RWPE2 (cell line): ENCODE measurements around the gene PTPRS.

ENCODE experiments used
- ATAC-seq: fragments of 200-7000 bp; cut with Tn5 transposase; 3 replicates; pipeline ENCODE4 v1.9.1; 2021; ENCODE audit warnings: low read depth
- DNase-seq: peaks from one replicate; pipeline ENCODE4 v3.0.0-alpha.2; 2020; ENCODE audit warnings: low spot score
- H3K27ac ChIP-seq: fragments of 450-650 bp; 2 replicates; pipeline ENCODE4 v1.5.1; 2017; ENCODE audit warnings: mild to moderate bottlenecking; ENCODE audit not compliant: poor library complexity, severe bottlenecking
- H3K27me3 ChIP-seq: fragments of 250-450 bp; sonication (Bioruptor Pico); 2 replicates; pipeline ENCODE4 v1.5.1; 2021; ENCODE audit warnings: mild to moderate bottlenecking, moderate library complexity; ENCODE audit not compliant: insufficient read depth, poor library complexity, severe bottlenecking
- H3K36me3 ChIP-seq: fragments of 250-450 bp; sonication (Bioruptor Pico); 2 replicates; pipeline ENCODE4 v1.5.1; 2020; ENCODE audit warnings: low read depth, mild to moderate bottlenecking, moderate library complexity
- H3K4me1 ChIP-seq: fragments of 250-450 bp; sonication (Bioruptor Pico); 2 replicates; pipeline ENCODE4 v1.5.1; 2021; ENCODE audit warnings: mild to moderate bottlenecking, moderate library complexity; ENCODE audit not compliant: insufficient read depth, poor library complexity, severe bottlenecking
- H3K4me3 ChIP-seq: fragments of 250-450 bp; sonication (Bioruptor Pico); 2 replicates; pipeline ENCODE4 v1.5.1; 2021; ENCODE audit warnings: mild to moderate bottlenecking, moderate library complexity; ENCODE audit not compliant: severe bottlenecking
- H3K9me3 ChIP-seq: fragments of 250-450 bp; sonication (Bioruptor Pico); 2 replicates; pipeline ENCODE4 v1.5.1; 2021; ENCODE audit warnings: mild to moderate bottlenecking, moderate library complexity; ENCODE audit not compliant: severe bottlenecking
- TF ChIP-seq, protein P1 (sequence below): fragments of 450-650 bp; IDR thresholded peaks from one replicate; pipeline ENCODE4 v1.5.1; 2017; ENCODE audit warnings: mild to moderate bottlenecking, moderate library complexity; ENCODE audit not compliant: poor library complexity, severe bottlenecking

PTPRS gene

DNA sequence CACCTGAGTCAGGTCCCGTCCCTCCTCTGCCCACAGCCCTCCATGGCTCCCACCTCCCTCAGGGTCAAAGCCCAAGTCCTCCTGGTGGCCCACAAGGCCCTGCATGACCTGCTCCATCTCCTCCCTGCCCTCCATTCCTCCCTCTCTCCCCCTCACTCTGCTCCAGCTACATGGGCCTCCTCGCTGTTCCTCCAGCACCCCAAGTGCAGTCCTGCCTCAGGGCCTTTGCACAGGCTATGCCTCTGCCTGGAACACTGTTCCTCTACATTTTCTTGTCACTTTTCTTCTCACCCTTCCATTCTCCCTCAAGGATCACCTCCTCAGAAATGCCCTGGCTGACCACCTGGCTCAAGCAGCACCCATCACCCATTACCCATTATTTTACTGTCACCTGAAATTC, 41.5 kb downstream of the PTPRS start:
- no peaks in the 10 kb centered on the region for H3K36me3 ChIP-seq
- no peak for ATAC-seq
- no peak overlapping the region for H3K27ac ChIP-seq
- no peaks in the 10 kb centered on the region for H3K27me3 ChIP-seq
- no peaks in the 10 kb centered on the region for H3K9me3 ChIP-seq
- TF ChIP-seq, protein P1, sequence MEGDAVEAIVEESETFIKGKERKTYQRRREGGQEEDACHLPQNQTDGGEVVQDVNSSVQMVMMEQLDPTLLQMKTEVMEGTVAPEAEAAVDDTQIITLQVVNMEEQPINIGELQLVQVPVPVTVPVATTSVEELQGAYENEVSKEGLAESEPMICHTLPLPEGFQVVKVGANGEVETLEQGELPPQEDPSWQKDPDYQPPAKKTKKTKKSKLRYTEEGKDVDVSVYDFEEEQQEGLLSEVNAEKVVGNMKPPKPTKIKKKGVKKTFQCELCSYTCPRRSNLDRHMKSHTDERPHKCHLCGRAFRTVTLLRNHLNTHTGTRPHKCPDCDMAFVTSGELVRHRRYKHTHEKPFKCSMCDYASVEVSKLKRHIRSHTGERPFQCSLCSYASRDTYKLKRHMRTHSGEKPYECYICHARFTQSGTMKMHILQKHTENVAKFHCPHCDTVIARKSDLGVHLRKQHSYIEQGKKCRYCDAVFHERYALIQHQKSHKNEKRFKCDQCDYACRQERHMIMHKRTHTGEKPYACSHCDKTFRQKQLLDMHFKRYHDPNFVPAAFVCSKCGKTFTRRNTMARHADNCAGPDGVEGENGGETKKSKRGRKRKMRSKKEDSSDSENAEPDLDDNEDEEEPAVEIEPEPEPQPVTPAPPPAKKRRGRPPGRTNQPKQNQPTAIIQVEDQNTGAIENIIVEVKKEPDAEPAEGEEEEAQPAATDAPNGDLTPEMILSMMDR, result no peak
- no peak for DNase-seq
- no peaks in the 10 kb centered on the region for H3K4me1 ChIP-seq
- no peak overlapping the region for H3K4me3 ChIP-seq

- Histone ChIP-seq H3K36me3 (no peaks in the 10 kb centered on the region), H3K27me3 (no peaks in the 10 kb centered on the region), H3K4me3 (no peak overlapping the region), H3K9me3 (no peaks in the 10 kb centered on the region), H3K27ac (no peak overlapping the region), H3K4me1 (no peaks in the 10 kb centered on the region)
- DNase-seq (peak; percentile 72), ATAC-seq (peak; percentile 71)
- TF ChIP-seq, protein P1, result no peak
Observed at GRCh38 chr19:5298471-5298901, 42.1 kb downstream of the PTPRS start.

- Histone ChIP-seq H3K4me1 (no peaks in the 10 kb centered on the region), H3K4me3 (no peak overlapping the region), H3K36me3 (no peaks in the 10 kb centered on the region), H3K9me3 (no peaks in the 10 kb centered on the region), H3K27ac (no peak overlapping the region), H3K27me3 (no peaks in the 10 kb centered on the region)
- ATAC-seq, result no peak
- DNase-seq, result no peak
- TF ChIP-seq, protein P1, result no peak
Observed at GRCh38 chr19:5297272-5297669, 43.3 kb downstream of the PTPRS start.

- Histone ChIP-seq H3K4me3 (no peak overlapping the region), H3K9me3 (no peaks in the 10 kb centered on the region), H3K27ac (no peak overlapping the region), H3K4me1 (no peaks in the 10 kb centered on the region), H3K27me3 (no peaks in the 10 kb centered on the region), H3K36me3 (no peaks in the 10 kb centered on the region)
- DNase-seq, result no peak
- ATAC-seq, result no peak
- TF ChIP-seq, protein P1, result no peak
Observed at GRCh38 chr19:5296457-5297271, 43.9 kb downstream of the PTPRS start.

DNA sequence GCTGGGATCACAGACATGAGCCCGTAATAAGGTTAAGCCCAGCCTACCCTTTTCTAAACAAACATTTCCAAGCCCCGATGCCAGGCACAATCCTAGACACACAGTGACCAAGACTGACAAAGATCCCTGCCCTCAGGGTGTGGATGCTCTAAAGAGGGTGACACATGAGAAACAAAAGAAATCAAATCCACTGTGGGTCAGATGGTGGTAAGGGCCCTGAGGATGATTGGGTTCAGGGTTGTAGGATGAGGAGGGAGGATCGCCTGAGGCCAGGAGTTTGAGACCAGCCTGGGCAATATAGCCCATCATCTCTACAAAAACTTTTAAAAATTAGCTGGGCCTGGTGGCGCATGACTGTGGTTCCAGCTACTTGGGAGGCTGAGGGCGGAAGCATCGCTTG, 44.6 kb downstream of the PTPRS start:
- Histone ChIP-seq H3K27ac (no peak overlapping the region), H3K9me3 (no peaks in the 10 kb centered on the region), H3K27me3 (no peaks in the 10 kb centered on the region), H3K4me3 (no peak overlapping the region), H3K36me3 (no peaks in the 10 kb centered on the region), H3K4me1 (no peaks in the 10 kb centered on the region)
- no peak for DNase-seq
- TF ChIP-seq, protein P1, result no peak
- ATAC-seq, result no peak
